Liver (tissue), 9 donors: ENCODE results near the gene PCDHB14. TPM values are rescaled to one million over a fixed set of nuclear protein-coding genes. Genes with fewer than 3 reads are reported as not detected.
"Not testable (repeated sequence)": the region's sequence is repeated elsewhere in the genome, so short reads cannot be mapped to it uniquely, and the experiment has no call there.

Source experiments
- DNase-seq: peaks from one replicate; pipeline ENCODE4 v3.0.0-alpha.2; 2017; ENCODE audit warnings: low spot score
- H3K27ac ChIP-seq, 2 donors: one replicate each; pipeline ENCODE4 v1.7.0; 2013; ENCODE audit warnings: inconsistent platforms in 2 of 2, low read length in 2 of 2, control low read depth in 1 of 2, low read depth in 1 of 2, mild to moderate bottlenecking in 1 of 2
- H3K27me3 ChIP-seq, 4 donors: one replicate each; pipeline versions ENCODE4 v1.6.1 to v1.7.0; 2013; ENCODE audit warnings: low read length in 3 of 4, inconsistent platforms in 1 of 4, mild to moderate bottlenecking in 1 of 4, moderate library complexity in 1 of 4; ENCODE audit not compliant: control insufficient read depth in 4 of 4, insufficient read depth in 4 of 4
- H3K36me3 ChIP-seq, 4 donors: one replicate each; pipeline versions ENCODE4 v1.6.1 to v1.7.0; 2013; ENCODE audit warnings: low read length in 3 of 4, mild to moderate bottlenecking in 3 of 4, low read depth in 1 of 4, moderate library complexity in 1 of 4; ENCODE audit not compliant: control insufficient read depth in 4 of 4, insufficient read depth in 3 of 4
- H3K4me1 ChIP-seq, 4 donors: one replicate each; pipeline versions ENCODE4 v1.6.1 to v1.7.0; 2013; ENCODE audit warnings: low read length in 3 of 4, mild to moderate bottlenecking in 3 of 4, moderate library complexity in 1 of 4; ENCODE audit not compliant: control insufficient read depth in 4 of 4, insufficient read depth in 4 of 4
- H3K4me3 ChIP-seq, 3 donors: one replicate each; pipeline versions ENCODE4 v1.6.1 to v1.7.0; 2013; ENCODE audit warnings: low read length in 3 of 3, control low read depth in 1 of 3, low read depth in 1 of 3, mild to moderate bottlenecking in 1 of 3
- H3K9ac ChIP-seq, 2 donors: one replicate each; pipeline ENCODE4 v1.7.0; 2013; ENCODE audit warnings: low read length in 2 of 2, mild to moderate bottlenecking in 2 of 2, moderate library complexity in 2 of 2, control low read depth in 1 of 2, low read depth in 1 of 2
- H3K9me3 ChIP-seq, 4 donors: one replicate each; pipeline versions ENCODE4 v1.6.1 to v1.7.0; 2013; ENCODE audit warnings: low read length in 3 of 4; ENCODE audit not compliant: control insufficient read depth in 4 of 4
- RAD21 ChIP-seq, 2 donors: IDR thresholded peaks; 2 replicates each; pipeline ENCODE4 v1.6.1; 2016; ENCODE audit warnings: antibody characterized with exemption in 2 of 2, mild to moderate bottlenecking in 2 of 2
- REST ChIP-seq: IDR thresholded peaks from 2 replicates; pipeline ENCODE4 v1.6.1; 2016; ENCODE audit warnings: antibody characterized with exemption, mild to moderate bottlenecking
- SP1 ChIP-seq: IDR thresholded peaks from 2 replicates; pipeline ENCODE4 v1.6.1; 2018; ENCODE audit warnings: antibody characterized with exemption, mild to moderate bottlenecking
- ZBTB33 ChIP-seq: IDR thresholded peaks from 2 replicates; pipeline ENCODE4 v1.6.1; 2016; ENCODE audit warnings: antibody characterized with exemption
- WGBS: extraction: QIAGEN DNeasy Blood & Tissue Kit; methylation state at CpG from one replicate; pipeline ENCODE4 v1.1.7; 2013; 5-methylcytosine and 5-hydroxymethylcytosine counted together
- polyA plus RNA-seq, 2 donors: library from polyadenylated mRNA; stranded (reverse) in 1 of 2; unstranded in 1 of 2; fragments of 200-250 nt in 1 of 2; fragments of >200 nt in 1 of 2; fragmentation: Nextera tagmentation in 1 of 2; extraction: Ambion mirVana in 1 of 2; gene quantifications; one replicate each; pipeline versions ENCODE4 v1.2.1 to v1.2.3, GENCODE V29; 2013 to 2015
- total RNA-seq, 2 donors: library from RNA; depleted of rRNA; stranded (reverse); fragments of >200 nt; gene quantifications; one replicate each; pipeline ENCODE4 v1.2.3, GENCODE V29; 2014
- donor health status: healthy.
- donor health status: healthy.
- donor health status: healthy.
- donor health status: healthy.
- donor health status: healthy.

Gene PCDHB14
- total and polyA plus RNA-seq, 4 donors, result 0.10 to 0.47 (median 0.32) TPM

GRCh38 chr5:141241496-141241895 lies 18.4 kb downstream of the PCDHB14 start (continued):
- TF ChIP-seq REST, result no peak
- no peak for TF ChIP-seq SP1

- WGBS, result 11% methylated on average over 16 of the region's 16 CpGs
Observed at GRCh38 chr5:141245250-141245717, 22.1 kb downstream of the PCDHB14 start, which contains the start of gene PCDHB15. TSS of gene PCDHB15 (plus strand) at chr5:141245395. CDS start at chr5:141245579, 184 bp downstream.

GRCh38 chr5:141246971-141247370 lies 23.8 kb downstream of the PCDHB14 start:
- DNase-seq, result not testable (repeated sequence)

More at GRCh38 chr5:141245250-141245717, 22.1 kb downstream of the PCDHB14 start, which contains the start of gene PCDHB15:
- Histone ChIP-seq H3K4me3 (peak within 1 kb of the TSS; percentile 30 to 45 (median 37)), H3K4me1 (no peaks in the 10 kb centered on the region), H3K27ac (no peak within 1 kb of the TSS), H3K9ac (no peak within 1 kb of the TSS), H3K27me3 (no peaks in the 10 kb centered on the region), H3K9me3 (peaks cover 52 to 81% (median 65%) of the 10 kb centered on the region in 4 donors), H3K36me3 (no peaks in the 10 kb centered on the region)
- TF ChIP-seq ZBTB33, result no peak
- peak; percentile 29 to 31 for TF ChIP-seq RAD21 (IDR thresholded peaks at IDR 0.05)
- no peak for DNase-seq

GRCh38 chr5:141247434-141247833 lies 24.3 kb downstream of the PCDHB14 start:
- not testable (repeated sequence) for DNase-seq

More at GRCh38 chr5:141246971-141247370, 23.8 kb downstream of the PCDHB14 start:
- H3K4me3 ChIP-seq, H3K27ac ChIP-seq, H3K36me3 ChIP-seq, H3K27me3 ChIP-seq, H3K4me1 ChIP-seq, H3K9ac ChIP-seq: not testable (repeated sequence)
- H3K9me3 ChIP-seq, result peaks cover 50 to 82% (median 61%) of the 10 kb centered on the region in 4 donors
- WGBS, result 33% methylated on average over 32 of the region's 42 CpGs

More at GRCh38 chr5:141247434-141247833, 24.3 kb downstream of the PCDHB14 start:
- H3K27me3 ChIP-seq, H3K27ac ChIP-seq, H3K9ac ChIP-seq, H3K4me1 ChIP-seq, H3K36me3 ChIP-seq: not testable (repeated sequence)
- 36% methylated on average over 34 of the region's 34 CpGs for WGBS
- Histone ChIP-seq H3K4me3 (peak overlapping the region in 1 of 3 donors; percentile 28), H3K9me3 (peaks cover 49 to 85% (median 61%) of the 10 kb centered on the region in 4 donors)
